Testis (tissue), 2 donors: ENCODE measurements around the gene CHN2.

ENCODE experiments used
- POLR2A ChIP-seq: fragments of 450-650 bp; IDR thresholded peaks from one replicate; pipeline ENCODE4 v1.6.1; 2017; ENCODE audit warnings: antibody characterized with exemption, mild to moderate bottlenecking, moderate library complexity
- TF ChIP-seq, protein P1 (sequence below), 3 experiments: fragments of 450-650 bp in 2 of 3; fragments of 200-600 bp in 1 of 3; sonication (generic) in 1 of 3; IDR thresholded peaks; one replicate each; pipeline ENCODE4 v1.5.1; 2016 to 2019; ENCODE audit warnings: antibody characterized with exemption in 3 of 3, mild to moderate bottlenecking in 2 of 3, moderate library complexity in 1 of 3

DNA sequence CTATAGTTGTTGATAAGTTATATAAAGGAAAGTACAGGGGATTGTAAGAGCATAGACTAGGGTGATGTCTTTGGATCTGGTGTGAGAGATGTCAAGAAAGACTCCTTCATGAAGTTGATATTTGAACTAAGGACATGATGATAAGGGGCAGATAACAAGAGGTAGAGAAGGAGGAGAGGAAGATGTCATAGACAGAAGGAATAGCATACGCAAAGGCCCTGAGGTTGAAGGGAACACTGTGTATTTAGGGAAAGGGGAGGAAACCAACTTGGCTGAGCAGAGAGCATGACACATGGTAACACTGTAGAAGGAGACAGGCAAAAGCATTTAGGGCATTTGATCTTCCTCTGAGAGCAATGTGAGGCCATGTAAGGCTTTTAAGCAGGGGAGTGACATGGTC is 170.8 kb downstream of the CHN2 start:
- TF ChIP-seq, protein P1, sequence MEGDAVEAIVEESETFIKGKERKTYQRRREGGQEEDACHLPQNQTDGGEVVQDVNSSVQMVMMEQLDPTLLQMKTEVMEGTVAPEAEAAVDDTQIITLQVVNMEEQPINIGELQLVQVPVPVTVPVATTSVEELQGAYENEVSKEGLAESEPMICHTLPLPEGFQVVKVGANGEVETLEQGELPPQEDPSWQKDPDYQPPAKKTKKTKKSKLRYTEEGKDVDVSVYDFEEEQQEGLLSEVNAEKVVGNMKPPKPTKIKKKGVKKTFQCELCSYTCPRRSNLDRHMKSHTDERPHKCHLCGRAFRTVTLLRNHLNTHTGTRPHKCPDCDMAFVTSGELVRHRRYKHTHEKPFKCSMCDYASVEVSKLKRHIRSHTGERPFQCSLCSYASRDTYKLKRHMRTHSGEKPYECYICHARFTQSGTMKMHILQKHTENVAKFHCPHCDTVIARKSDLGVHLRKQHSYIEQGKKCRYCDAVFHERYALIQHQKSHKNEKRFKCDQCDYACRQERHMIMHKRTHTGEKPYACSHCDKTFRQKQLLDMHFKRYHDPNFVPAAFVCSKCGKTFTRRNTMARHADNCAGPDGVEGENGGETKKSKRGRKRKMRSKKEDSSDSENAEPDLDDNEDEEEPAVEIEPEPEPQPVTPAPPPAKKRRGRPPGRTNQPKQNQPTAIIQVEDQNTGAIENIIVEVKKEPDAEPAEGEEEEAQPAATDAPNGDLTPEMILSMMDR (IDR thresholded peaks at IDR 0.05): no peak
- TF ChIP-seq POLR2A: no peak
